Endothelial cell of umbilical vein (primary cell): ENCODE measurements around the gene EN2. TPM values are rescaled to one million over a fixed set of nuclear protein-coding genes. Genes with fewer than 3 reads are reported as not detected.

Experiments used
- BruUV-seq: library from RNA; stranded (reverse); fragments of 400-500 nt; replicated peaks from 2 replicates; lab custom pipeline; 2021; lab: Mats Ljungman, UMichigan
- CTCF ChIA-PET: fragments of 300-600, 350-600 bp; sonication (Branson Sonifier 250); formaldehyde crosslinking; loops from one replicate; lab custom pipeline; 2021; ENCODE audit warnings: antibody characterized with exemption, inconsistent platforms; lab: Charles Lee
- POLR2A ChIA-PET: fragments of 300-600, 350-600 bp; sonication (Branson Sonifier 250); formaldehyde crosslinking; loops from one replicate; lab custom pipeline; 2021; ENCODE audit warnings: antibody characterized with exemption, inconsistent platforms; lab: Charles Lee
- DNase-seq: peaks from one replicate; pipeline ENCODE4 v3.0.0-alpha.2; 2011; ENCODE audit warnings: low read depth, low spot score
- FAIRE-seq: peaks from 2 replicates; lab custom pipeline; 2011; peaks lifted over from hg19 to GRCh38; lab: Jason Lieb, UNC
- H2AFZ ChIP-seq: 2 replicates; pipeline ENCODE4 v1.6.0; 2012; ENCODE audit warnings: low read depth, low read length, control low read depth, inconsistent platforms
- H3K27ac ChIP-seq: 2 replicates; pipeline ENCODE4 v1.5.1; 2011; ENCODE audit warnings: low read depth, mild to moderate bottlenecking, control low read depth, low read length, moderate library complexity; ENCODE audit not compliant: insufficient read depth
- H3K27me3 ChIP-seq, 2 experiments: 2 replicates each; pipeline versions ENCODE4 v1.6.0 to v1.6.1; 2011; ENCODE audit warnings: low read length in 2 of 2, mixed read lengths in 1 of 2; ENCODE audit not compliant: control insufficient read depth in 2 of 2, insufficient read depth in 2 of 2
- H3K36me3 ChIP-seq, 2 experiments: 2 replicates in 1 of 2; 3 replicates in 1 of 2; pipeline ENCODE4 v1.5.1; 2011; ENCODE audit warnings: low read length in 2 of 2, mild to moderate bottlenecking in 1 of 2, moderate library complexity in 1 of 2; ENCODE audit not compliant: control insufficient read depth in 2 of 2, insufficient read depth in 2 of 2; ENCODE audit errors: extremely low read depth in 1 of 2
- H3K4me1 ChIP-seq: 3 replicates; pipeline ENCODE4 v1.5.1; 2011; ENCODE audit warnings: mild to moderate bottlenecking, low read length; ENCODE audit not compliant: control insufficient read depth, insufficient read depth; ENCODE audit errors: extremely low read depth
- H3K4me2 ChIP-seq: 2 replicates; pipeline ENCODE4 v1.6.1; 2011; ENCODE audit warnings: low read length, control low read depth, mixed read lengths; ENCODE audit not compliant: insufficient read depth
- H3K4me3 ChIP-seq, 3 experiments: fragments of 200-600 bp in 1 of 3; sonication (generic), shearing (Covaris generic) in 1 of 3; replicated peaks in 1 of 3; 2 replicates each; pipeline ENCODE4 v1.5.1; 2011 to 2016; ENCODE audit warnings: control low read depth in 3 of 3, low read length in 3 of 3, mild to moderate bottlenecking in 2 of 3, inconsistent platforms in 1 of 3, low read depth in 1 of 3, moderate library complexity in 1 of 3; ENCODE audit not compliant: insufficient read depth in 1 of 3
- H3K79me2 ChIP-seq: 2 replicates; pipeline ENCODE4 v1.6.0; 2012; ENCODE audit warnings: low read length, inconsistent platforms; ENCODE audit not compliant: control insufficient read depth, insufficient read depth
- H3K9ac ChIP-seq: replicated peaks from 2 replicates; pipeline ENCODE3; 2011; ENCODE audit warnings: low read length, control low read depth; ENCODE audit not compliant: insufficient read depth; ENCODE audit errors: extremely low read depth
- H3K9me1 ChIP-seq: replicated peaks from 3 replicates; pipeline ENCODE4 v1.6.0; 2011; ENCODE audit warnings: mild to moderate bottlenecking, low read length; ENCODE audit not compliant: control insufficient read depth, insufficient read depth; ENCODE audit errors: extremely low read depth
- H3K9me3 ChIP-seq: replicated peaks from 2 replicates; pipeline ENCODE4 v1.5.1; 2012; ENCODE audit warnings: low read length, inconsistent platforms; ENCODE audit not compliant: control insufficient read depth, insufficient read depth
- H4K20me1 ChIP-seq: replicated peaks from 2 replicates; pipeline ENCODE3; 2011; ENCODE audit warnings: mild to moderate bottlenecking, low read length; ENCODE audit not compliant: control insufficient read depth, insufficient read depth; ENCODE audit errors: extremely low read depth
- CTCF ChIP-seq, 2 donors: IDR thresholded peaks; 1 replicate in 1 of 2; 2 replicates in 1 of 2; pipeline ENCODE4 v1.5.1; 2011; ENCODE audit warnings: low read length in 2 of 2, mild to moderate bottlenecking in 2 of 2, moderate library complexity in 2 of 2, control low read depth in 1 of 2, inconsistent platforms in 1 of 2, low read depth in 1 of 2; ENCODE audit not compliant: insufficient read depth in 1 of 2; ENCODE audit errors: extremely low read depth in 1 of 2
- EZH2 ChIP-seq: IDR thresholded peaks from 2 replicates; pipeline ENCODE4 v1.6.1; 2012; ENCODE audit warnings: borderline replicate concordance, low read depth, mild to moderate bottlenecking, moderate library complexity, low read length, inconsistent platforms; ENCODE audit not compliant: severe bottlenecking
- FOS ChIP-seq: IDR thresholded peaks from 2 replicates; pipeline ENCODE4 v1.6.1; 2011; ENCODE audit warnings: mild to moderate bottlenecking, low read length, moderate library complexity, borderline replicate concordance; ENCODE audit not compliant: insufficient read depth
- GATA2 ChIP-seq: IDR thresholded peaks from 2 replicates; pipeline ENCODE4 v1.7.0; 2011; ENCODE audit warnings: low read depth, mild to moderate bottlenecking, moderate library complexity, mixed read lengths, low read length; ENCODE audit not compliant: insufficient read length, insufficient read depth
- JUN ChIP-seq: IDR thresholded peaks from 2 replicates; pipeline ENCODE4 v1.6.1; 2011; ENCODE audit warnings: borderline replicate concordance, low read depth; ENCODE audit not compliant: insufficient read length, insufficient read depth
- MYC ChIP-seq: IDR thresholded peaks from one replicate; pipeline ENCODE4 v1.6.1; 2011; ENCODE audit warnings: mild to moderate bottlenecking, low read depth, low read length
- POLR2A ChIP-seq: IDR thresholded peaks from 2 replicates; pipeline ENCODE4 v1.6.1; 2012; ENCODE audit warnings: low read depth, mild to moderate bottlenecking, control low read depth, low read length
- POLR2AphosphoS5 ChIP-seq: IDR thresholded peaks from 2 replicates; pipeline ENCODE4 v1.6.1; 2012; ENCODE audit warnings: low read depth, mild to moderate bottlenecking, control low read depth, low read length, moderate library complexity; ENCODE audit not compliant: insufficient read depth
- dilution Hi-C: fragments of 300-500 bp; cut with MboI; formaldehyde crosslinking; loops from one replicate; pipeline ENCODE4 v1.15.0; 2019; ENCODE audit warnings: low sequenced_read_pairs; ENCODE audit not compliant: extremely low pct_ligation_motif_present
- intact Hi-C: fragments of 100-400 bp; cut with micrococcal nuclease; formaldehyde crosslinking; loops from one replicate; pipeline ENCODE4 v1.10.0; 2022
- polyA plus RNA-seq, 4 experiments: library from polyadenylated mRNA; depleted of rRNA in 3 of 4; stranded (reverse) in 3 of 4; unstranded in 1 of 4; fragments of >200 nt; gene quantifications; 2 replicates each; pipeline versions ENCODE4 v1.2.1 to v1.2.3, GENCODE V29; 2011 to 2012; ENCODE audit warnings: missing spikeins in 1 of 4
- total RNA-seq: library from RNA; stranded (reverse); gene quantifications from 2 replicates; pipeline ENCODE4 v1.2.3, GENCODE V29; 2021
- TF ChIP-seq, protein P1 (sequence below): IDR thresholded peaks from 2 replicates; pipeline ENCODE4 v1.6.1; 2011; ENCODE audit not compliant: insufficient read depth, insufficient read length

The EN2 gene
- total and polyA plus RNA-seq, 2 donors (not counting 3 experiments of a cell fraction or from before 2014, with no cell fraction given), result not detected

DNA sequence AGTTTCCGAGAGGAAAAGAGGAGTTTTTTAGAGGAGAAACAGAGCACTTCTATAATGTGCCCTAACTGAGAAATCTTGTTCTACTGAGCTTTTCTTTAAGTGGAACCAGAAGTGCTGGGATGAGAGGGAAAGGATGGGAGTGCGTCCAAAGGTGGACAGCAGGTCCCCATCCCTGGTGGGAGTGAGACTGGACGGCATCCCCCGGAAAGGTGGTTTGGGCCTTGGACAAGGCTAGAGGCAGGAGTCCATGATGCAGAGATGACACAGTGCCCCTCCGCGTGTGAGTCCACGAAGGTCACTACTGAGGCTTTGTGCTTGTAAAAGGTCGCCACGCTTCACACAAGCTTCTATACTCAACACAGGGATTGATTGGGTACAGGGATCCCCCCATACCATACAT, 6.1 kb upstream of the EN2 start:
- POLR2A ChIA-PET, result no interaction called here
- no peak overlapping the region for H3K27ac ChIP-seq
- FAIRE-seq, result no peak
- H3K9me1 ChIP-seq, result no peaks in the 10 kb centered on the region
- H2AFZ ChIP-seq, result no peak overlapping the region
- no peak overlapping the region for H3K4me3 ChIP-seq
- no peak overlapping the region for H3K9ac ChIP-seq
- H3K79me2 ChIP-seq, result no peaks in the 10 kb centered on the region
- no TSS peak for BruUV-seq
- H3K27me3 ChIP-seq, result peaks cover 86 to 97% of the 10 kb centered on the region in 2 experiments
- intact Hi-C loops (loop anchor here (10.0 kb wide), 1 partner anchor 313 kb away; no protein-coding TSS in a partner anchor), dilution Hi-C loops (no loop called here)
- no peaks in the 10 kb centered on the region for H4K20me1 ChIP-seq
- peak; percentile 4 for TF ChIP-seq EZH2
- no peak for TF ChIP-seq MYC
- no peak for DNase-seq
- no peaks in the 10 kb centered on the region for H3K36me3 ChIP-seq
- CTCF ChIA-PET, result no interaction called here
- no peak overlapping the region for H3K4me2 ChIP-seq
- H3K4me1 ChIP-seq, result no peaks in the 10 kb centered on the region
- H3K9me3 ChIP-seq, result no peaks in the 10 kb centered on the region

DNA sequence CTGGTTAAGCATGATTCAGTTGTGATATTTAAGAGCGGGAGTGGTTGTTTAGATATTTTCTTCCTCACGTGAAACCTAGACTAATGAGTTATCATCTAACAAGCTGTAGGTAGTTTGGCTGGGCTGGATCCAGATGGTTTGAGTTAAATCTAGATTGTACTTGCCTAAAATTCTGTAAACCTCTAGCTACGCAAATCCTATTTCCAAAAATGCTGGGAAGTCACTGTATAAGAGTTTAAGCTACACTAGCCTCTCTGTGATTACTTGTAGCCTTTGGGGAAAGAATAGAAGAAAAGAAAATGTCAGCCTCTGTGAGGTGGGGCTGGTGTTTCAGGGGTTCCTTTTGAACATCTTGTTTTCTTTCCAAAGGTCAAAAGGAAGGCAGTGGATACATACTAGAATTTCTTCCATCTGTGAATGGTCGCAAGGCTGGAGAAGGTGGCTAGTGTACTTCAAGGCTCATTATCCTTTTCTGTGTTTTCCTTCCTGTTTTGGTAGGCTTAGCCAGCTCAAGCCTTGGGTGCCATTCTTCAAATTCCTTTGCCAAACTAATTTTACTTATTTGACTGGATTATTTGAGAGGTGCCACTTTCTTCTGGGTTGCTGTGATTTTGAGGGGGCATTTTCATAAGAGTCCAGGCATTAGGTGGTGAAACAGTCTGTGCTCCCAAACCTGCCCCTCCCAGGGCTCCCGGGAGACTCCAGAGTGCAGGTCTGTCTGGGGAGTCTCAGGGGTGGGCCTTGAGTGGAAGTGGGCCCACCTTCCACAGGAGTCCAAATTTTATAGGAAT, 5.2 kb upstream of the EN2 start:
- Histone ChIP-seq H3K4me2 (no peak overlapping the region), H3K79me2 (no peaks in the 10 kb centered on the region), H3K27me3 (peaks cover 87 to 94% of the 10 kb centered on the region in 2 experiments), H3K9ac (no peak overlapping the region), H2AFZ (no peak overlapping the region), H3K4me1 (no peaks in the 10 kb centered on the region), H3K27ac (no peak overlapping the region), H3K4me3 (no peak overlapping the region), H4K20me1 (no peaks in the 10 kb centered on the region), H3K9me1 (no peaks in the 10 kb centered on the region), H3K9me3 (no peaks in the 10 kb centered on the region), H3K36me3 (no peaks in the 10 kb centered on the region)
- FAIRE-seq (no peak), DNase-seq (no peak)
- ChIA-PET POLR2A (interaction anchor here (0.7 kb wide), 1 partner anchor 433 kb away, joined by 3 read pairs; no protein-coding TSS in a partner anchor), CTCF (no interaction called here)
- intact Hi-C loops (loop anchor here (10.0 kb wide), 1 partner anchor 312 kb away; no protein-coding TSS in a partner anchor), dilution Hi-C loops (no loop called here)
- no TSS peak for BruUV-seq
- TF ChIP-seq FOS (no peak), POLR2A (no peak), CTCF (IDR thresholded peaks at IDR 0.05; ENCODE audit: extremely low read depth in 1 of 2, insufficient read depth in 1 of 2, low read depth in 1 of 2, low read length in 2 of 2) (no peak), JUN (no peak), MYC (no peak), POLR2AphosphoS5 (no peak), EZH2 (no peak), GATA2 (no peak)
- TF ChIP-seq, protein P1, sequence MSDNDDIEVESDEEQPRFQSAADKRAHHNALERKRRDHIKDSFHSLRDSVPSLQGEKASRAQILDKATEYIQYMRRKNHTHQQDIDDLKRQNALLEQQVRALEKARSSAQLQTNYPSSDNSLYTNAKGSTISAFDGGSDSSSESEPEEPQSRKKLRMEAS, result no peak
